Measurements from ENCODE around the gene IBSP.

IBSP gene

GRCh38 chr4:87857789-87858188 is 58.4 kb downstream of the IBSP start:
- in situ Hi-C loops (cut with HindIII; ENCODE audit: low sequenced_read_pairs), result no loop called here
- no peak for DNase-seq (ENCODE audit: low read depth, low spot score)
- no peak for TF ChIP-seq CTCF (IDR thresholded peaks at IDR 0.05; ENCODE audit: low read depth, low read length)
- no peak overlapping the region for H3K4me3 ChIP-seq (ENCODE audit: low read depth, low read length)

All from astrocyte of the spinal cord (primary cell).